HepG2 (cell line): Measurements from ENCODE around the gene SETD5. TPM values are rescaled to one million over a fixed set of nuclear protein-coding genes. Genes with fewer than 3 reads are reported as not detected.

ENCODE experiments used
- ARNT ChIP-seq: fragments of 450-650 bp; IDR thresholded peaks from 2 replicates; pipeline ENCODE4 v1.6.1; 2017
- CEBPB ChIP-seq: IDR thresholded peaks from 2 replicates; pipeline ENCODE4 v1.6.1; 2011; ENCODE audit warnings: low read depth, low read length, improper control_type of control experiment, borderline replicate concordance
- MED13 ChIP-seq: sonication (generic); formaldehyde crosslinking; IDR thresholded peaks from 2 replicates; pipeline ENCODE4 v1.5.0; 2020; ENCODE audit warnings: missing genetic modification reagents
- MLLT10 ChIP-seq: sonication (generic); formaldehyde crosslinking; IDR thresholded peaks from 2 replicates; pipeline ENCODE4 v1.4.0; 2020; ENCODE audit warnings: missing genetic modification reagents
- SRSF1 ChIP-seq: fragments of 200-400 bp; formaldehyde crosslinking; optimal IDR thresholded peaks from 2 replicates; pipeline ENCODE3; 2017; ENCODE audit warnings: mild to moderate bottlenecking, low read depth, low read length, moderate library complexity
- U2AF1 ChIP-seq: fragments of 200-400 bp; formaldehyde crosslinking; optimal IDR thresholded peaks from 2 replicates; pipeline ENCODE3; 2017; ENCODE audit warnings: mild to moderate bottlenecking, low read depth, low read length
- XRCC5 ChIP-seq: fragments of 200-400 bp; formaldehyde crosslinking; optimal IDR thresholded peaks from 2 replicates; pipeline ENCODE3; 2017; ENCODE audit warnings: mild to moderate bottlenecking, low read length
- ZBTB21 ChIP-seq: sonication (generic); formaldehyde crosslinking; IDR thresholded peaks from 2 replicates; pipeline ENCODE4 v1.4.0; 2020; ENCODE audit warnings: missing genetic modification reagents
- ZBTB3 ChIP-seq: sonication (generic); formaldehyde crosslinking; IDR thresholded peaks from 2 replicates; pipeline ENCODE4 v1.4.0; 2020; ENCODE audit warnings: low read depth, mild to moderate bottlenecking, moderate library complexity, missing genetic modification reagents, borderline replicate concordance
- ZNF7 ChIP-seq: IDR thresholded peaks from 2 replicates; pipeline ENCODE4 v1.6.1; 2016; ENCODE audit warnings: missing biosample characterization, missing genetic modification reagents
- ZNF780A ChIP-seq: sonication (generic); formaldehyde crosslinking; IDR thresholded peaks from 2 replicates; pipeline ENCODE4 v1.8.0; 2022; ENCODE audit warnings: mild to moderate bottlenecking, missing genetic modification reagents, moderate library complexity
- polyA plus RNA-seq, 8 experiments: library from polyadenylated mRNA; depleted of rRNA in 3 of 8; stranded (reverse) in 7 of 8; unstranded in 1 of 8; fragments of >200 nt; fragmentation: Illumina TruSeq in 4 of 8; extraction: Trizol in 4 of 8; gene quantifications; 2 replicates each; pipeline versions ENCODE4 v1.2.1 to v1.2.3, GENCODE V29; 2011 to 2016; ENCODE audit warnings: low read depth in 4 of 8, missing spikeins in 1 of 8, mixed read lengths in 1 of 8; ENCODE audit not compliant: insufficient read depth in 1 of 8
- total RNA-seq, 5 experiments: library from RNA; depleted of rRNA; stranded (reverse); fragments of >200 nt; fragmentation: Illumina TruSeq; extraction: Trizol; gene quantifications; 2 replicates each; pipeline ENCODE4 v1.2.3, GENCODE V29; 2016; ENCODE audit warnings: low read depth in 1 of 5
- TF ChIP-seq, protein P1 (sequence below): IDR thresholded peaks from 2 replicates; pipeline ENCODE4 v1.6.1; 2016; ENCODE audit warnings: mild to moderate bottlenecking
- TF ChIP-seq, protein P2 (sequence below): sonication (generic); formaldehyde crosslinking; IDR thresholded peaks from 2 replicates; pipeline ENCODE4 v1.4.0; 2020; ENCODE audit warnings: missing genetic modification reagents, low read depth, mild to moderate bottlenecking, borderline replicate concordance
- TF ChIP-seq, protein P3 (sequence below), 2 experiments: sonication (generic) in 1 of 2; formaldehyde crosslinking in 1 of 2; IDR thresholded peaks; 2 replicates each; pipeline versions ENCODE4 v1.4.0 to v1.6.1; 2018 to 2020; ENCODE audit warnings: missing genetic modification reagents in 2 of 2, borderline replicate concordance in 1 of 2, low read depth in 1 of 2, mild to moderate bottlenecking in 1 of 2, missing biosample characterization in 1 of 2
- TF ChIP-seq, protein P4 (sequence below): sonication (generic); formaldehyde crosslinking; IDR thresholded peaks from 2 replicates; pipeline ENCODE4 v1.8.1; 2023; ENCODE audit warnings: mild to moderate bottlenecking, inconsistent platforms, moderate library complexity, missing genetic modification reagents, borderline replicate concordance
- TF ChIP-seq, protein P5 (sequence below): sonication (generic); formaldehyde crosslinking; IDR thresholded peaks from 2 replicates; pipeline ENCODE4 v1.8.0; 2022; ENCODE audit warnings: mild to moderate bottlenecking, missing genetic modification reagents; ENCODE audit not compliant: insufficient replicate concordance
- TF ChIP-seq, protein P6 (sequence below): sonication (generic); formaldehyde crosslinking; IDR thresholded peaks from 2 replicates; pipeline ENCODE4 v1.4.0; 2020; ENCODE audit warnings: missing genetic modification reagents
- TF ChIP-seq, protein P7 (sequence below): sonication (generic); formaldehyde crosslinking; IDR thresholded peaks from 2 replicates; pipeline ENCODE4 v1.5.0; 2020; ENCODE audit warnings: mild to moderate bottlenecking, low read depth, missing genetic modification reagents, borderline replicate concordance

SETD5 gene
- total and polyA plus RNA-seq, 2 of the 13 experiments (the other 11 are each of a cell fraction or from before 2014, with no cell fraction given) = 46.8 to 95.8 TPM

DNA sequence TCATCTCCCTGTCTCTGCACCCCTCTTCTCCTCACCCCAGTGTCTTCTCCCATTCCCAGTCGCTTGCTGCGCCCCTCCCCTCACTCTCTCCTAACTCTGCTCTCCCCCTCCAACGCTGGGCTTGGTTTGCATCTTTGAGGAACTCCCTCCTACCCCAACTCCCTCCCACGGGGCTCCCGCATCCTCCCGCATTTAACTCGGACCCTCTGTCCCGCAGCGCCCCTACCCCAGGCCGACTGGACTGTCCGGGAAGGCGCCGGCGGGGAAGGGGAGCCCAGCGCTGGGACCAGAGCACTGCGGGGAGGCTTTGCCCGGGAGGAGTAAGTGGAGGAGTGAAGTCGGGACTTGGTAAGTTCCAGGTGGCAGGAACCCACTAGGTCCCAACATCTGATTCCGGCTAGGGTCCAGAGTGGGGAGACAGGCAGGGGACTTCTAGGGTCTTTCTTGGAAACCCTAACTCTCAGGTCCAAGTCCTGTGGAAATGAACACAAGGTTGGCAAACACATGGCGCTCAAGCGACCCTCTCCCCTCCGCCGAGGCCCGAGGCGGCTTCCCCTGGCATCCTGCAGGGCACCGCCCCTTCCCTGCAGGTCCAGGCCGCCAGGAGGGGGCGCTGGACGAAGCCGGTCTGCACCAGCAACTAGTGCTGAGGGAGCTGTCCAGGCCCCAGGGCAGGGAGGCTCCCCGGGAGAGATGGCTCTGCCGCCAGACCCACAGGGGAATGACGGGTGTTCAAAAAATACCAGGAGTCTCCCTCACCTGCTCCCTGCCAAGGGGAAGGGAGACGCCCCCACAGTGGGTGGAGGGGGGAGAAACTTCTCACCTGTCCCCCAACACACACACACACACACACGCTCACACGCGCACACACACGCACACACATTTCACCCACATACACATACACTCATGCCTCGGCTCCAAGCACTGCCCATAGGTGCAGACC lies 103.0 kb downstream of the SETD5 start (continued):
- TF ChIP-seq MED13 (CRISPR knock-in tag) (no peak), ARNT (no peak), ZNF780A (CRISPR knock-in tag) (no peak), XRCC5 (peak; percentile 72), ZBTB3 (no peak), ZBTB21 (CRISPR knock-in tag) (no peak), ZNF7 (CRISPR knock-in tag) (no peak), SRSF1 (peak; percentile 45), CEBPB (no peak), MLLT10 (no peak), U2AF1 (no peak)
- TF ChIP-seq, protein P1, sequence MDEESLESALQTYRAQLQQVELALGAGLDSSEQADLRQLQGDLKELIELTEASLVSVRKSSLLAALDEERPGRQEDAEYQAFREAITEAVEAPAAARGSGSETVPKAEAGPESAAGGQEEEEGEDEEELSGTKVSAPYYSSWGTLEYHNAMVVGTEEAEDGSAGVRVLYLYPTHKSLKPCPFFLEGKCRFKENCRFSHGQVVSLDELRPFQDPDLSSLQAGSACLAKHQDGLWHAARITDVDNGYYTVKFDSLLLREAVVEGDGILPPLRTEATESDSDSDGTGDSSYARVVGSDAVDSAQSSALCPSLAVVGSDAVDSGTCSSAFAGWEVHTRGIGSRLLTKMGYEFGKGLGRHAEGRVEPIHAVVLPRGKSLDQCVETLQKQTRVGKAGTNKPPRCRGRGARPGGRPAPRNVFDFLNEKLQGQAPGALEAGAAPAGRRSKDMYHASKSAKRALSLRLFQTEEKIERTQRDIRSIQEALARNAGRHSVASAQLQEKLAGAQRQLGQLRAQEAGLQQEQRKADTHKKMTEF (CRISPR knock-in tag) = no peak
- TF ChIP-seq, protein P2, sequence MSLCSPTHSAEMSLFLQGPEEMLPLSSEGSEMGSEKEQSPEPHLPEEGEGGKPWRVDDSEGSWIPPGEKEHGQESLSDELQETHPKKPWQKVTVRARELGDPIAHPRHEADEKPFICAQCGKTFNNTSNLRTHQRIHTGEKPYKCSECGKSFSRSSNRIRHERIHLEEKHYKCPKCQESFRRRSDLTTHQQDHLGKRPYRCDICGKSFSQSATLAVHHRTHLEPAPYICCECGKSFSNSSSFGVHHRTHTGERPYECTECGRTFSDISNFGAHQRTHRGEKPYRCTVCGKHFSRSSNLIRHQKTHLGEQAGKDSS = no peak
- TF ChIP-seq, protein P3, sequence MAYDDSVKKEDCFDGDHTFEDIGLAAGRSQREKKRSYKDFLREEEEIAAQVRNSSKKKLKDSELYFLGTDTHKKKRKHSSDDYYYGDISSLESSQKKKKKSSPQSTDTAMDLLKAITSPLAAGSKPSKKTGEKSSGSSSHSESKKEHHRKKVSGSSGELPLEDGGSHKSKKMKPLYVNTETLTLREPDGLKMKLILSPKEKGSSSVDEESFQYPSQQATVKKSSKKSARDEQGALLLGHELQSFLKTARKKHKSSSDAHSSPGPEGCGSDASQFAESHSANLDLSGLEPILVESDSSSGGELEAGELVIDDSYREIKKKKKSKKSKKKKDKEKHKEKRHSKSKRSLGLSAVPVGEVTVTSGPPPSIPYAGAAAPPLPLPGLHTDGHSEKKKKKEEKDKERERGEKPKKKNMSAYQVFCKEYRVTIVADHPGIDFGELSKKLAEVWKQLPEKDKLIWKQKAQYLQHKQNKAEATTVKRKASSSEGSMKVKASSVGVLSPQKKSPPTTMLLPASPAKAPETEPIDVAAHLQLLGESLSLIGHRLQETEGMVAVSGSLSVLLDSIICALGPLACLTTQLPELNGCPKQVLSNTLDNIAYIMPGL (CRISPR knock-in tag; IDR thresholded peaks at IDR 0.05; ENCODE audit: borderline replicate concordance in 1 of 2, low read depth in 1 of 2) = peak in 1 of 2 experiments; percentile 58; a peak in 2 of 4 replicates
- TF ChIP-seq, protein P4, sequence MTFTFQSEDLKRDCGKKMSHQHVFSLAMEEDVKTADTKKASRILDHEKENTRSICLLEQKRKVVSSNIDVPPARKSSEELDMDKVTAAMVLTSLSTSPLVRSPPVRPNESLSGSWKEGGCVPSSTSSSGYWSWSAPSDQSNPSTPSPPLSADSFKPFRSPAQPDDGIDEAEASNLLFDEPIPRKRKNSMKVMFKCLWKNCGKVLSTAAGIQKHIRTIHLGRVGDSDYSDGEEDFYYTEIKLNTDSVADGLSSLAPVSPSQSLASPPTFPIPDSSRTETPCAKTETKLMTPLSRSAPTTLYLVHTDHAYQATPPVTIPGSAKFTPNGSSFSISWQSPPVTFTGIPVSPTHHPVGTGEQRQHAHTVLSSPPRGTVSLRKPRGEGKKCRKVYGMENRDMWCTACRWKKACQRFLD (CRISPR knock-in tag) = no peak
- TF ChIP-seq, protein P5, sequence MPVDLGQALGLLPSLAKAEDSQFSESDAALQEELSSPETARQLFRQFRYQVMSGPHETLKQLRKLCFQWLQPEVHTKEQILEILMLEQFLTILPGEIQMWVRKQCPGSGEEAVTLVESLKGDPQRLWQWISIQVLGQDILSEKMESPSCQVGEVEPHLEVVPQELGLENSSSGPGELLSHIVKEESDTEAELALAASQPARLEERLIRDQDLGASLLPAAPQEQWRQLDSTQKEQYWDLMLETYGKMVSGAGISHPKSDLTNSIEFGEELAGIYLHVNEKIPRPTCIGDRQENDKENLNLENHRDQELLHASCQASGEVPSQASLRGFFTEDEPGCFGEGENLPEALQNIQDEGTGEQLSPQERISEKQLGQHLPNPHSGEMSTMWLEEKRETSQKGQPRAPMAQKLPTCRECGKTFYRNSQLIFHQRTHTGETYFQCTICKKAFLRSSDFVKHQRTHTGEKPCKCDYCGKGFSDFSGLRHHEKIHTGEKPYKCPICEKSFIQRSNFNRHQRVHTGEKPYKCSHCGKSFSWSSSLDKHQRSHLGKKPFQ (CRISPR knock-in tag) = no peak
- TF ChIP-seq, protein P6, sequence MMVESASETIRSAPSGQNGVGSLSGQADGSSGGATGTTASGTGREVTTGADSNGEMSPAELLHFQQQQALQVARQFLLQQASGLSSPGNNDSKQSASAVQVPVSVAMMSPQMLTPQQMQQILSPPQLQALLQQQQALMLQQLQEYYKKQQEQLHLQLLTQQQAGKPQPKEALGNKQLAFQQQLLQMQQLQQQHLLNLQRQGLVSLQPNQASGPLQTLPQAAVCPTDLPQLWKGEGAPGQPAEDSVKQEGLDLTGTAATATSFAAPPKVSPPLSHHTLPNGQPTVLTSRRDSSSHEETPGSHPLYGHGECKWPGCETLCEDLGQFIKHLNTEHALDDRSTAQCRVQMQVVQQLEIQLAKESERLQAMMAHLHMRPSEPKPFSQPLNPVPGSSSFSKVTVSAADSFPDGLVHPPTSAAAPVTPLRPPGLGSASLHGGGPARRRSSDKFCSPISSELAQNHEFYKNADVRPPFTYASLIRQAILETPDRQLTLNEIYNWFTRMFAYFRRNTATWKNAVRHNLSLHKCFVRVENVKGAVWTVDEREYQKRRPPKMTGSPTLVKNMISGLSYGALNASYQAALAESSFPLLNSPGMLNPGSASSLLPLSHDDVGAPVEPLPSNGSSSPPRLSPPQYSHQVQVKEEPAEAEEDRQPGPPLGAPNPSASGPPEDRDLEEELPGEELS = no peak
- TF ChIP-seq, protein P7, sequence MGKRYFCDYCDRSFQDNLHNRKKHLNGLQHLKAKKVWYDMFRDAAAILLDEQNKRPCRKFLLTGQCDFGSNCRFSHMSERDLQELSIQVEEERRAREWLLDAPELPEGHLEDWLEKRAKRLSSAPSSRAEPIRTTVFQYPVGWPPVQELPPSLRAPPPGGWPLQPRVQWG (CRISPR knock-in tag) = no peak
